SW 1271 (cell line): ENCODE results near the gene RFTN1.

Experiments used
- DNase-seq, 2 experiments: peaks; one replicate each; lab custom pipeline; 2025; lab: John Stamatoyannopoulos, UW

The RFTN1 gene

GRCh38 chr3:16528106-16528505 lies 14.6 kb upstream of the RFTN1 start:
- DNase-seq, result no peak

DNA sequence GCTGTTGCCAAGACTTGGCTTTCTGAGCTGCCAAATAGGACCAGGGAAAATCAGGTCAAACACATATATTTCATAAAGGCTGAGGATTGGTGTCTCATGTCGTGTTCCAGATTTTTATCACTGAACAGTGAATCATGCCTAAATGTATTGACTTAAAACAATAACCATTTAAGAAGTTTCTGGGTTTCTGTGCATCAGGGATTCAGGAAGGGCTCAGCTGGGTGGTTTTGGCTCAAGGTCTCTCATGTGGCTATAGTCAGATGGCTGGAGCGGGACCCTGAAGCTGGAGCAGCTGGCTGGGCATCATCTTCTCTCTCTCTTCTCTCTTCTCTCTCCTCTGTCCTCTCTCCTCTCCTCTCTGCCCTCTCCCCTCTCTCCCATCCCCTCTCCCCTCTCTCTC lies 10.7 kb upstream of the RFTN1 start:
- no peak for DNase-seq

DNA sequence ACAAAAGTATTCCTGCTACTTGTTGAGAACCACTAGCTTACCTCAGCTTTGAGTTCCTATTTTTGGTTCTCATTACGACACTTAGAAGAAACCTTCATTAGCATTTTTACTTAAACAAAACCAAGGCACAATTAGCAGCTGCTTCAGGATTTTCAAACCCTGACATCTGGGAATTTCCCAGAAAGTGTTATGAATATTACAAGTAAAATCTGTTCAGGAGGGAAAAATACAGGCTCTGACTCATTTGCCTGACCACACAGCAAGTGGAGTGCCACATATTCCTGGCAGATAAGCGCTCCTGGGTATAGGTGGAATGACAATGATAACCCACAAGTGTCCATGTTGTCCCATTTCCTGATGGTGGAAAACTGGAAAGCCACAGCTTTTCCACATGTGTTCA lies 10.3 kb upstream of the RFTN1 start:
- no peak for DNase-seq

DNA sequence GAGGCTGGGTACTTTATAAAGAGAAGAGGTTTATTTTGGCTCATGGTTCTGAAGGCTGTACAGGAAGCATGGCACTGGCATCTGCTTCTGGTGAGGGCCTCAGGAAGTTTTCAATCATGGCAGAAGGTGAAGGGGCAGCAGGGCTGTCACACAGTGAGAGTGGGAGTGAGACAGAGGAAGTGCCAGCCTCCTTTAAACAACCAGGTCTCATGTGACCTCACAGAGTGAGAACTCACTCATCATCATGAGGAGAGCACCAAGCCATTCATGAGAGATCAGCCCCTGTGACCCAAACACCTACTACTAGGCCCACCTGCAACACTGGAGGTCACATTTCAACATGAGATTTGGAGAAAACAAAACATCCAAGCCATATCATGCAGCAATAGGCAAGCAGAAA lies 9.3 kb upstream of the RFTN1 start:
- no peak for DNase-seq

GRCh38 chr3:16520970-16521881 lies 7.7 kb upstream of the RFTN1 start:
- no peak for DNase-seq

DNA sequence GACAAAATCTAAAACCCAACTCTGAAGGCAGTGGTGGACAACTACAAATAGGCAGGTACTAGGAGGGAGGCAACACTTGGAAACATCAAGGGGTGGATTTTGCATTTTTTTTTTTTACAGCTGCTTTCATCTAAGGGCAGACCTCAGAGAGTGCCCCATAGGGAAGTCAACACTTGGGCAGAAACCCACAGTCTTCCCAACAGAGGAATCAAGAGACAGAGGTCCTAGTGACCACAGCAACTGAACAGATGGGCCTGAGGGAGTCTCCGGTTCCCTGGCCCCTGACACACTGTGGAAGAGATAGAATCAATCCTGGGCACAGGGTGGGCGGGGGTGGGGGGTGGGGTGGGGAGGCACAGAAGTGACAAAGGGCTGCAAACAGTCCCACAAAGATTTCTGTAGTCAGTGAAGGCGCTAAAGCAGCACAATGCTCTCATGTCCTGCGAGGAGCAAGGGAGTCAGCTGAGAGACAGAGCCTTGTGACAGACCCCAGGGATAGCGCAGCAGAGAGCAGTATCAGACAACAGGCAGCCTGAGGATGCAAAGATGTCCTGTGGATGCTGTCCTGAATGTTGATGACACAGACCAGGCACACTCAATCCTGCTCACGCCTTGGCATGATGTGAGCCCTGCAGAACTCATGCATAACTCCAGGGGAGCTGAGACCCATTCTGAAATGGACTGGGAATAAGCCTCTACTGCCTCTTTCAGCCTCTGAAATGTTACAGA lies 6.9 kb upstream of the RFTN1 start:
- DNase-seq, result no peak

DNA sequence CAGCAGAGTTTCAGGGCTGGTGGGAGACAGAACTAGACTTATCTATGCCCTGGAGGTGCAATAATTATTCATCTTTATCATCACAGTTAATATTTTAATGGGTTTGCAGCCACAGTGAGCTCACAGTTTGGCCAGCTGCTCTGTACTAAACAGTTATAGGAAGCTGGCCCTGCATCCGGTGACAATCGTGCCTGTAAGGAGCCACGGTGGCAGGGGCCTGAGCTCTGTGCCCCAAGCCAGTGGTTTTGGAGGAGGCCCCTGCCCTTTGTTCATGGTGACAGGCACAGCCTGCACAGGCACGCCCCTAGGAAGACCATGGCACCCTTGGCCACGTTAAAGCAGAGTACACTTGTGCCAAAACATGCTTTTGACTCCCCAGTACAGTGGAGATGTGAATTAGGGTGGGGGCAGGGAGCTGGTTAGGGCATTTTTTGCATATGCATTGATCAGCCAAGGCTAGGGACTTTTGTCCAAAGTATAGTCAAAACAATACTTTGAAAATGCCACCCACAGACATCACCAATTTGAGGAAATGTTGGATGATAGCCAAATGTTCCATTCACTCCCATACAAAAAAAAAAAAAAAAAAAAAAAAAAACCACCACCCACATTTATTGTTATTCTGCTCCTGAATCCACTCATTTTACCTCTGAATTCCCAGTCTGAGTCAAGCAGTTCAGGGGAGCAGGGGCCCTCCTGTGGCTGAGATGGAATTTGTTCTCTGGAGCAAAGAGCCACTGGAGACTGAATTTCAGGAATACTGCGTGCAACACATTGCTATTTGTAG lies 3.4 kb upstream of the RFTN1 start:
- peak; percentile 18 to 43 for DNase-seq

- no peak for DNase-seq
Observed at GRCh38 chr3:16515885-16516420, 2.5 kb upstream of the RFTN1 start.

DNA sequence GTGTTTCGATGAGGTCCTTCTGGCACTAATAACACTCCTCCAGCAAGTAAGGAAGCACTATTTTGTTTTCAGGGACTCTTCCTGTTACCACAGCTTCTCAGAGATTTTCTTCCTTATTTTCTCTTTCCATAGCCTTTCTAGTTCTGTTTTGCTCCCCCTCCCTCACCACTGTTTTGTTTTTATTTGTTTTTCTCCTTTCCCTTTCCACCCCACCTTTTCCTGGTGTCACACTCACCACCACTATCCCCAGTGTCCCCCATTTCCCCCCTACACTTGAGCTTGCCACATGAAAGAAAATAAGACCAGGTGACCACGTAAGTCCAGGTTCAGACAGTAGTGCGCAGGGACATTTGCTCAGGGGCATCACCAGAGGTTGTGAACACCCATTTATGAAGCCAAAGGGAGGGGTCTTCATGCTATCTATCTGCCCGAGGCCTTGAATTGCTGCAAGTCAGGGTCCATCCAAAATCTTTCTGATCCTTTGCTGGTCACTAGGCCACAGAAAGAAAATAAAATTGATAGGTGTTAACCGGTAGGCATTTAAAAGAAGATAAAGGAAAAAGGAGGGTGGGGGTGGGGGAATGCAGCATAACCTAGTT lies 1.4 kb upstream of the RFTN1 start:
- DNase-seq, result no peak

DNA sequence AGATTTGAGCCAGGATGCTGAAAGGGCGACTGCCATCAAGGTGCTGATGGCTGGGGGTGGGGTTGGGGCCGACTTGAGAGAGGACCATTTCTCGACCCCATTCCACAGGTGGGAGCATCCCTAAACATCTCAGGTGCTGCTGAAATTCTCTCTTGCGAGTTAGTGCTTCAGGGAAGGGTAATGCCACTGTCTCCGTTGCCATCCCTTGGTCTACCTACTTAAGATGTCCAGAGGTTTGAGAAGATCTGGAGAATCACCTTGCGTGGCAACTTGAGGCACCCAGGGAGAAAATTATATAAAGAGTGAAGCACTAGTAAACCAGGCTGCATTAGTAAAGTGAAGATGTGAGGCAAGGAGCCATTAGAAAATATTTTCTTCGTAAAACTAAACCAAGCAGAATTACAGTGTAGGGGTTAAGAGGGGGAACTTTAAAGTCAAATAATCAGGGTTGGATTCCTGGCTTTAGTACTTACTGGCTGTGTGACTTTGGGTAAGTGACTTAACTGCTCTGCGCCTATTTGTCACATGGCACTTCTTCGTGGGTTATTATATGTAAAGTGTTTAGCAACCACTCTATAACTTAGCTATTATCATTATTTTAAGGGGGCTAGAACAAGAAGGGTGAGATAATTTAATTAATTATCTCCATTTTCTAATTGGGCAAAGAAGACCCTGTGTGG lies 662 bp upstream of the RFTN1 start:
- DNase-seq, result no peak

DNA sequence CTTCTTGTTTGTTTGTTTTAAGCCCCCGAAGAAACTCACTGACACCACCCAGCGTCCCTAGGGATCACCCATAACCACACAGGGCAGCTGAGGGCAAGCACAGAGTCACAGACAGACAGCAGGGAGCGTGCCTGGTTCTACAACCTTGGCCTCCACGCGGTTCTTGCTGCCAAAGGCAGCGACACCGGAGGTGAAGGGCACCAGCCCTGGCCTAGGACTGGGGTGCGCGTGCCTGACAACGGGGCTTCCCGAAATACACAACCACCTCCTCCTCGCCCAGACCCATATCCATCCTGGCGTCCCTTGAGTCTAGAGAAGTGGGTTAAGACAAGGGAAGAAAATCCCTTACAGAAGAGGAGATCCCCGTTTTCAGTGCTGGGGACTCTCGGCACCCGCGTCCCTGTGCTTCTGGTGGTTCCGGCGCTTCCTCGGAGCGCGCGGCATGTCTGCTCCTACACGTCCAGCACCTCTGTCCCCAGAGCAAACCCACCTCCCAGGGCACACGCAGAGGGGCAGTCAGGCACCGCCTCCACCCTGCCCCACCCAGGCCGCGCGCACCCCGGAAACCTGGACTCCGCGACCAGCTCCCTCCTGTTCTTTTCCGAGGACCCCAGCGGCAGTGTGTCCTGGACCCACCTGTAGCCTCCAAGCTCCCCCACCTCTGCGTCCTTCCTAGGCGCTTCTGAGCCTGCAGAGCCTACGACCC lies 911 bp downstream of the RFTN1 start:
- DNase-seq, result no peak

DNA sequence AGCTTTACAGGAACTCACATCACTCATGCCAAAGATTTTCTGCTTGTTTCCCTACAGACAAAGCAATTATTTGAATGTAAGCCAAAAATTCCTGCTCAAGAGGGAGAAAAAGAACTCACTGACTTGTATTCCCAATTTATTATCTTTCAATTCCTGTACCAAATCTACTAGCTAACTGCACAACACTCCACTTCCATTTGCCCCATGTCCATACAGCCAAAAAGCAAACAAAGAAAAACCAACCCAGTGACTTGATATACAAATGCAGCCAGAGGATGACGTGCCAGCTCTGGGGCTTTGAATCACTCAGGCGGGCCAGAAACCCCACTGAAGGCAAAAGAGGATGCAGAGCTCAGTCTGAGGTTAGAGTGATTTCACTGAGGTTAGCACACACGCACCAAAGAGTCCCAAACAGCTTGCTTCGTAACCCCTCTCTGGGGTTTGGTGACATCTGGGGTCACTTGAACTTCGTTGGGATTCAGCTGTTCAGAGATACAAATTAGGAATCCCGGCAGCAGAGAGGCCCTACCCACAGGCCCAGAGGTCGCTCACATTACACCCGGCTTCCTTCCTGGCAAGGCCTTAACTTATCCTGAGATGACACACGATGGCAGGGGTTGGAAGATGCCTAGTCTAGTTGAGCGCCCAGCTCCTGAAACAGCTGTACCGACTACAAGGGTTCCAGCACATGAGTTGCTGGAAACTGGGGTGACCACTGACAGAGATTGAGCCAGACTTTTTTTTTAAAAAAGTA lies 1.6 kb downstream of the RFTN1 start:
- DNase-seq, result no peak

DNA sequence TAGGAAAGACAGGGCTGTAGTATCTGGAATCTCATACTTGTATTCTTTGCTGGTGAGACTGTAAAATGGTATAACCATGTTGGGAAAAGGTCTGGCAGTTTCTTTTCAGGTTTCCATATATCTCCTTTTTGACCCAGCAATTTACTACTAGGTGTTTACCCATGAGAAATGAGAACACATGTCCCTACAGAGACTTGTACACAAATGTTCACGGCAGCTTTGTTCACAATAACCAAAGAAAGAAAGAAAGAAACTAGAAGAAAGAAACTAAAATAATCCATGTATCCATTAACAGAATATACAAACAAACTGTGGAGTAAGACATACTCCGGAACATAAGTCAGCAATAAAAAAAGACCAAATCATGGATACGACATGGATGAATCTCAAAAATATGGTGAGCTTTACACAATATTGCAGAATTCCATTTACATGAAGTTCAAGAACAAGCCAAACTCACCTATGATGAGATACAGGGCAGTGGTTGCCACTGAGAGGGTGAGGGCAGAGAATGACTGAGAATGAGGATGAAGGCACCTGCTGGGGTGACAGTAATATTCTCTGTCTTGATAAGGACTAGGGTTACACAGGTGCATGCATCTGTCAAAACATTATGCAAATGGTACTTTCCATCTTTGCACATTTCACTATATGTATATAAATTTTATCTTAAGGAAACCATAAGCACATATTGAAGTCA lies 2.7 kb downstream of the RFTN1 start:
- DNase-seq, result no peak

DNA sequence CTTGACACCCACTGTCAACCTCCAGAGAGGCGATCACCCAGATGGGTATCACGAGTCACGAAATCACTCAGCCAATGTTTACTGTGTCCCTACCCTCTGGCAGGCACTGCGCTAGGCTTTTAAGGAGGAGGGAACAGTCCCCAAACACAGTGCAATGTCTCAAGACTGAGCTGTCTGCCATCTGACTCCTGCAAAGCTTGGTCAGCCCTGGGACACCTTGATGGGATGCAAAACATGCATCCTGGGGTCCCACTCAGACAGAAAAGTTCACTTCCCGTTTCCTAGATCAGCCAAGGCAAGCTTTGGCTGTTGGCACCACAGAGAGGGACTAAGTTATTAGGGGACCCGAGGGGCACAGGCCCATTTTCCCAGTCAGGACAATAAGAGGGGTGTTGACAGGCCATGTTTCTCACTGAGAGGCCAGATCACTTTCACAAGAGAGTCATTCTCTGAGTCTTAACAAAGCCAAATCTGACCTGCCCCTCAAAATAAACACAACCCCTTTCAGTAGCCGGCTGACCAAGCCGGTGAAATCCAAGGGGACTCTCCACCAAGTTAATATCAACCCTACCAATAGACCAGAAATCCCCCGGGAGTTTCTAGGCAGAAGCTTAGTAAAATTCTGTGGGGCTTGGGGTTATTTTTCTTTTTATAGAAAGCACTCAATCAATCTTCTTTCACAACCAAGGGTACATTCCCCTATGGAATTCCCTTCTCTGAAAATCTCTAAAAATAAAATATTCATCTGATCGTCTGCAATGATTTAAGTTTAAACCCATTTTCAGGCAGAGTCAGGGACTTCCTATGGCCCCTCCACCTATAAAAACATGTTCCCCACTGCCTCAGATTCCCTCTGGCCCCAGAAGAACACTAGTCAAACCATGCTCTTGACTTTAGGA lies 3.5 kb downstream of the RFTN1 start:
- DNase-seq, result no peak

DNA sequence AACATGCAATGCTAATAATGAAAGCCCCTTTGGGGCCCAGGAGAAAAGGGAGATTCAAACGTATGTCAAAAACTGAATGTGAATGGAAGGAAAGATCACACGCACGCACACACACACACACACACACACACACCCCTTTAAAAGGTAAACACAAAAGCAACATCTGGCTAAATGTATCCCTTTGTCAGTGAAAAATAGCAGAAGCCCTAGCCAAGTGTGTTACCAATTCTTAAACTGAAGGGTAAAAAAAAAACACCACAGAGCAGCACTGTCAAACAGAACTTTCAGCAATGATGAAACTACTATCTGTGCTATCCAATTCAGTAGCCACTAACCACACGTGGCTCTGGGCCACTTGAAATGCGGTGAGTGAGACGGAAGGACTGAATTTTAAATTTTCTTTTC lies 4.9 kb downstream of the RFTN1 start:
- DNase-seq, result no peak

- no peak for DNase-seq
Observed at GRCh38 chr3:16508243-16508578, 5.3 kb downstream of the RFTN1 start.

DNA sequence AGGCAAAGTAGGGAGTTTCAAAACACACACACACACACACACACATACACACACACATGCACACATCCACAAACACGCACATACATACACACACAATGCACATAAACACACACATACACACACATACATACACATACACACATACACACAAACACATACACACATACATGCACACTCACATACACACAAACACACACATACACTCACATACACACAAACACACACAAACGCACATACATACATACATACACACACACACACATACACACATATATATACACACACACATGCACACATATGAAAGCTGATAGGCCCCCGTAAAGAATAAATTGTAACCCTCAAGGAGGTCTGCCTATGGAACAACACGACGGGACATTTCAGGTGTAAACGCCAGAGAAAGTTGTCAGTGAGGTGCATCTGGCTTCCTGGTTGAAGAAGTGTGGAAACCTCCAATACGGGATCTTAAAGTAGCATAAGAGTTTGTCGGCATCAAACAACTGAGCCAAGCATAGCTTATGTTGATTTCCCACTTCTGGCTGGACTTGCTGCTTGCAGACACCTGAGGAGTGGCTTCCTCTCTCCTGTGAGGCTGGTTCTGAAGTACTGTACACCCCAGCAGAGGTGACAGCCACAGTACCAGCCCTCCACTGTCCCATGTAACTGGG lies 5.8 kb downstream of the RFTN1 start:
- DNase-seq, result no peak
